HG03342 (cell line): Measurements from ENCODE around the gene NIF3L1.

Experiments
- ATAC-seq: cut with Tn5 transposase; IDR thresholded peaks from one replicate; pipeline ENCODE4 v1.9.1; 2021; ENCODE audit warnings: mild to moderate bottlenecking, moderate library complexity; ENCODE audit not compliant: unreplicated experiment

The NIF3L1 gene, protein sequence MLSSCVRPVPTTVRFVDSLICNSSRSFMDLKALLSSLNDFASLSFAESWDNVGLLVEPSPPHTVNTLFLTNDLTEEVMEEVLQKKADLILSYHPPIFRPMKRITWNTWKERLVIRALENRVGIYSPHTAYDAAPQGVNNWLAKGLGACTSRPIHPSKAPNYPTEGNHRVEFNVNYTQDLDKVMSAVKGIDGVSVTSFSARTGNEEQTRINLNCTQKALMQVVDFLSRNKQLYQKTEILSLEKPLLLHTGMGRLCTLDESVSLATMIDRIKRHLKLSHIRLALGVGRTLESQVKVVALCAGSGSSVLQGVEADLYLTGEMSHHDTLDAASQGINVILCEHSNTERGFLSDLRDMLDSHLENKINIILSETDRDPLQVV

GRCh38 chr2:200888704-200889625, at the start of gene NIF3L1, which contains the start of gene PPIL3:
Gene NIF3L1 (plus strand): TSS chr2:200889371. CDS start chr2:200891944, 2,573 bp downstream.
Gene PPIL3 (minus strand): TSS chr2:200889077. CDS start chr2:200887615, 1,462 bp downstream.
- peak; percentile 85 for ATAC-seq

- no peak for ATAC-seq
Measured at GRCh38 chr2:200839513-200839912, 49.7 kb upstream of the NIF3L1 start.

- no peak for ATAC-seq
Measured at GRCh38 chr2:200843993-200844948, 44.9 kb upstream of the NIF3L1 start.

DNA sequence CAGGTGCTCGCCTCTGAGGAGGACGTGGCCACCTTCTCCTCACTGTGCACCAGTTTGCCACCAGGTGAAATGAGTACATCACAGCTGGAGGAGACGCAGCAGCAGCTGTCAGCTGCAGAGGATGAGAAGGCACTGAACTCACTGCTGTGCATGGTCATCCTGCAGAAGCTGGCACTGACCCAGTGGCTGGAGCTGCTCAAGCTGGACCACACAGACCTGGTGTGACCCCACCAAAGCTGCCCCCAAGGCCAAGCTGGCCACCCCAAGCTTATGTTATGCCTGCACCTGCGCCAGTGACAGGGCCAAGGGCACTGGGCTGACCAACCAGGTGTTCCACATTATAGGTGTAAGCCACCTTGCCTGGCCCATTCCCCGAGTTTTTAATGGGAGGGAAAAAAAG, 44.0 kb upstream of the NIF3L1 start:
- ATAC-seq, result no peak

- no peak for ATAC-seq
Measured at GRCh38 chr2:200845669-200846325, 43.4 kb upstream of the NIF3L1 start.

DNA sequence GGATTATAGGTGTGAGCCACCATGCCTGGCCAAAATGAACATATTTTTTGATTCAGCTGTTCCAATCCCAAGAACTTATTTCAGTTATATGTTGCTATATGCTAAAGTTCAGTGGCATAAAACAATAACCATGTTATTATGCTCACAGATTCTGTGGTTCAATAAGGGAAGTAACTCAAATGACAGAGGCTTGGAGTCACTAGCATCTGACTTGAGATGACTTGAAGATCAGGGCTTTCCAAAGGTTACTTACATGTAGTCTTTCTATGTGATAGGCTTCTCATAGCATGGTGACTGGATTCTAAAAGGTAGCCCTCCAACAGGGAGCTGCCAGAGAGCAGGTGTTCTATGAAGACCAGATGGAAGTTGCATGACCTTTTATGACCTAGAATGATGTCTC, 41.9 kb upstream of the NIF3L1 start:
- no peak for ATAC-seq

- no peak for ATAC-seq
Measured at GRCh38 chr2:200847939-200848338, 41.2 kb upstream of the NIF3L1 start.

DNA sequence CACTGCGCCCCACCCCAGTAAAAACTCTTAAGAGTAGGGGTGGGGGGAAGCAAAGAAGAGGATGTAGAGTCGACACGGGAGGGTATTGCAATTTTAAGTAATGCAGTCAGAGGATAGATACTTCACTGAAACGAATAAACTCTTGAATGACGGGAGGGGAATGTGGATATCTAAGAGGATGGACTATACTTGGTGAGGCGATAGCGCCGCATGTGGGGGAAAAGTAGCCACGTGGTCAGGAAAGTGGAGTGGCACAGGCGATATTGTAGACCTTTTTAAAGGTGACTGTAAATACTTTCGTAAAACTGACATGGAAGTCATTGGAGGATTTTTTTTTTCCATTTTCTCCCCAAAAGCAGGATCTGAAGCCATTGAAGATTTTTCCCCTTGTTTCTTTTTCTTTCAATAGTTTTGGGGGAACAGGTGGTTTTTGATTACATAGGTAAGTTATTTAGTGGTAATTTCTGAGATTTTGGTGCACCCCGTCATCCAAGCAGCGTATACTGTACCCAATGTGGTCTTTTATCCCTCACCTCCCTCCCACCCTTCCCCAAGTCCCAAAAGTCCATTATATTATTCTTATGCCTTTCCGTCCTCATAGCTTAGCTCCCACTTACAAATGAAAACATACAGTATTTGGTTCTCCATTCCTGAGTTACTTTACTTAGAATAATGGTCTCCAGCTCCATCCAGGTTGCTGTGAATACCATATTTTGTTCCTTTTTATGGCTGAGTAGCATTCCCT, 38.5 kb upstream of the NIF3L1 start:
- no peak for ATAC-seq

- no peak for ATAC-seq
Measured at GRCh38 chr2:200851398-200852248, 37.5 kb upstream of the NIF3L1 start.

DNA sequence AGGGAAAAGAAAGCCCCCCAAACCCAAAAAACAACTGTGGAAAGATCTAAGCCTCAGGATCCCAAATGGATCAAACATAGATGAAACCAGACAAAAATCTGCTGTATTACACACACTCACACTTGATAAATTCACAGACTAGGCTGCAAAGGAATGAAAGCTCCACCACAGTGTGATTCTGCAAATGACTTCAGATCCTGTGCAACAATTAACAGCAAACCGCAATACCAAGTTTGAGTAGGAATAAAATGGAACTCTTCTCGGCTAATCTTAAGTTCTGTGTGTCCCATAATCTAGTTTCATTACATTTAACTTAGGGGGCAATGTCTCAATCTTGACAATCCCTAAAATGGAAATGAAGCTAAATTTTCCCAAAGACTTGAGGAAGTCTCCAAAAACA, 36.6 kb upstream of the NIF3L1 start:
- ATAC-seq, result no peak

DNA sequence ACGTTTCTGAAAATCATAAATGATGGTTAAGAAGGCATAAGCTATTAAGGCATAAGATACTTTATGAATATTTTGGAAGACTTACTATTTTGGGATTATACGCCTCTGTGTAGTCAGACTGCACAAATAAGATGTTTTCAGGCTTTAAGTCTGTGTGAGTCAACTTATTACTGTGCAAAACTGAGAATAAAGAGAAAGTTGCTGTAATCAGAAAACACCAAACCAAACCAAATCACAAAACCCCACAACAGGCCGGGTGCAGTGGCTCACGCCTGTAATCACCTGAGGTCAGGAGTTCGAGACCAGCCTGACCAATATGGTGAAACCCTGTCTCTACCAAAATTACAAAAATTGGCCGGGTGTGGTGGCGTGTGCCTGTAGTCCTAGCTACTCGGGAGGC, 32.4 kb upstream of the NIF3L1 start:
- no peak for ATAC-seq

- ATAC-seq, result no peak
Measured at GRCh38 chr2:200860092-200860795, 28.9 kb upstream of the NIF3L1 start.

DNA sequence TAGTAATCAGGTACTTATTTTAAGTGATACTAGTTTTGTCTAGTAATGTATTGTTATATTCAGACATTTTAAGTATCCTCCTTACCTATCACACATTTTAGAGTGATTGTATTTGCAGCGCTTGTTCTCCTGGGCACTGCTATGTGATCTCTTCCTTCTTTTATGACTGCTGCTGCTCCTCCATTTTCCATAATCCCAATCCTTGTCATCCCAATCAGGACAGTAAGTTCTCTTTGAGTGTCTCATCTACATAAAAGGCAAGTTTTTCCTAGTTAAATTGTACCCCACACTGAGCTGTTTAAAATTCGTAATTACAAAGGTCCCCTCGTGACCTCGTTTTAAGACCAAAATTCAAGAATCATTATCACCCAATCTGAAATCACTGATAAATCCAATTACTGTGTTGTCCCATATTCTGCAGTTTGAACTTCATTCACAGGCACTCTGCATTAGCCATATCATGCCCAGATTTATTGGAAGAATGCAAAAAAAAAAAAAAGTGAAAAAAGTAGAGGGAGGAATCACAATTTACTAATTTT, 27.5 kb upstream of the NIF3L1 start:
- ATAC-seq, result no peak

DNA sequence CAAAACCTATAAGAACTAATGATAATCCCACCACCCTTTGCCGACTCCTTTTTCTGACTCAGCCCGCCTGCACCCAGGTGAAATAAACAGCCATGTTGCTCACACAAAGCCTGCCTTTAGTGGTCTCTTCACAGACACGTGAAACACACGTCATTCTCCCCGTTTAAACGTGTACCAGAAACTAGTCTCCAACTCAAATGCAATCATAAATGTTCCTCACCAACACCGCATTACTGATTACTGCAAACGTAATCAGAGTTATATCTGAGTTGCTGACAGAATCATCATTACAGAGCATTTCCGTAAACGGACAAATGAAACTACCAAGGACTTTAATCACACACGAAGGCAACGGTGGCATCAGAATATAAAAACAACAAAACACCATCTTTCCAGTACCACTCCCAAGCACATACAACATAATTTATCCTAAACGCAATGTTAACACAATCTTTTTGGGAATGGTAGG, 26.6 kb upstream of the NIF3L1 start:
- ATAC-seq, result no peak

- peak; percentile 18 for ATAC-seq
Measured at GRCh38 chr2:200863782-200864175, 25.4 kb upstream of the NIF3L1 start.

GRCh38 chr2:200864176-200865034, 24.8 kb upstream of the NIF3L1 start, which contains the start of gene CLK1:
Gene CLK1 (minus strand): TSS chr2:200864658. CDS start chr2:200861862, 2,796 bp downstream.
- peak; percentile 81 for ATAC-seq
